Liver (tissue), 9 donors: ENCODE measurements around the gene PRR13. TPM values are rescaled to one million over a fixed set of nuclear protein-coding genes. Genes with fewer than 3 reads are reported as not detected.

ENCODE experiments used
- DNase-seq: peaks from one replicate; pipeline ENCODE4 v3.0.0-alpha.2; 2017; ENCODE audit warnings: low spot score
- H3K27ac ChIP-seq, 2 donors: one replicate each; pipeline ENCODE4 v1.7.0; 2013; ENCODE audit warnings: inconsistent platforms in 2 of 2, low read length in 2 of 2, control low read depth in 1 of 2, low read depth in 1 of 2, mild to moderate bottlenecking in 1 of 2
- H3K27me3 ChIP-seq, 4 donors: one replicate each; pipeline versions ENCODE4 v1.6.1 to v1.7.0; 2013; ENCODE audit warnings: low read length in 3 of 4, inconsistent platforms in 1 of 4, mild to moderate bottlenecking in 1 of 4, moderate library complexity in 1 of 4; ENCODE audit not compliant: control insufficient read depth in 4 of 4, insufficient read depth in 4 of 4
- H3K36me3 ChIP-seq, 4 donors: one replicate each; pipeline versions ENCODE4 v1.6.1 to v1.7.0; 2013; ENCODE audit warnings: low read length in 3 of 4, mild to moderate bottlenecking in 3 of 4, low read depth in 1 of 4, moderate library complexity in 1 of 4; ENCODE audit not compliant: control insufficient read depth in 4 of 4, insufficient read depth in 3 of 4
- H3K4me1 ChIP-seq, 4 donors: one replicate each; pipeline versions ENCODE4 v1.6.1 to v1.7.0; 2013; ENCODE audit warnings: low read length in 3 of 4, mild to moderate bottlenecking in 3 of 4, moderate library complexity in 1 of 4; ENCODE audit not compliant: control insufficient read depth in 4 of 4, insufficient read depth in 4 of 4
- H3K4me3 ChIP-seq, 3 donors: one replicate each; pipeline versions ENCODE4 v1.6.1 to v1.7.0; 2013; ENCODE audit warnings: low read length in 3 of 3, control low read depth in 1 of 3, low read depth in 1 of 3, mild to moderate bottlenecking in 1 of 3
- H3K9ac ChIP-seq, 2 donors: one replicate each; pipeline ENCODE4 v1.7.0; 2013; ENCODE audit warnings: low read length in 2 of 2, mild to moderate bottlenecking in 2 of 2, moderate library complexity in 2 of 2, control low read depth in 1 of 2, low read depth in 1 of 2
- H3K9me3 ChIP-seq, 4 donors: one replicate each; pipeline versions ENCODE4 v1.6.1 to v1.7.0; 2013; ENCODE audit warnings: low read length in 3 of 4; ENCODE audit not compliant: control insufficient read depth in 4 of 4
- EGR1 ChIP-seq, 2 donors: IDR thresholded peaks; 2 replicates each; pipeline ENCODE4 v1.6.1; 2016 to 2018; ENCODE audit warnings: antibody characterized with exemption in 2 of 2, low read depth in 2 of 2
- FOXA1 ChIP-seq: IDR thresholded peaks from 2 replicates; pipeline ENCODE4 v1.6.1; 2016; ENCODE audit warnings: antibody characterized with exemption
- FOXA2 ChIP-seq: IDR thresholded peaks from 2 replicates; pipeline ENCODE4 v1.6.1; 2016; ENCODE audit warnings: antibody characterized with exemption
- GABPA ChIP-seq, 2 donors: IDR thresholded peaks in 1 of 2; conservative IDR thresholded peaks in 1 of 2; 2 replicates each; pipeline ENCODE4 v1.6.1; 2016; ENCODE audit warnings: antibody characterized with exemption in 2 of 2, mild to moderate bottlenecking in 1 of 2, moderate library complexity in 1 of 2
- HNF4A ChIP-seq, 2 donors: conservative IDR thresholded peaks; 2 replicates each; pipeline ENCODE4 v1.6.1; 2016; ENCODE audit warnings: antibody characterized with exemption in 2 of 2, mild to moderate bottlenecking in 2 of 2
- JUND ChIP-seq, 2 donors: IDR thresholded peaks; 2 replicates each; pipeline ENCODE4 v1.6.1; 2016; ENCODE audit warnings: antibody characterized with exemption in 2 of 2
- NR2F2 ChIP-seq: IDR thresholded peaks from 2 replicates; pipeline ENCODE4 v1.6.1; 2016; ENCODE audit warnings: antibody characterized with exemption
- RXRA ChIP-seq, 2 donors: IDR thresholded peaks; 2 replicates each; pipeline ENCODE4 v1.6.1; 2017 to 2018; ENCODE audit warnings: antibody characterized with exemption in 2 of 2, mild to moderate bottlenecking in 1 of 2
- SP1 ChIP-seq: IDR thresholded peaks from 2 replicates; pipeline ENCODE4 v1.6.1; 2018; ENCODE audit warnings: antibody characterized with exemption, mild to moderate bottlenecking
- TAF1 ChIP-seq: conservative IDR thresholded peaks from 2 replicates; pipeline ENCODE4 v1.6.1; 2016; ENCODE audit warnings: antibody characterized with exemption, mild to moderate bottlenecking
- YY1 ChIP-seq: IDR thresholded peaks from 2 replicates; pipeline ENCODE4 v1.6.1; 2016; ENCODE audit warnings: antibody characterized with exemption, mild to moderate bottlenecking
- WGBS: extraction: QIAGEN DNeasy Blood & Tissue Kit; methylation state at CpG from one replicate; pipeline ENCODE4 v1.1.7; 2013; 5-methylcytosine and 5-hydroxymethylcytosine counted together
- polyA plus RNA-seq, 2 donors: library from polyadenylated mRNA; stranded (reverse) in 1 of 2; unstranded in 1 of 2; fragments of 200-250 nt in 1 of 2; fragments of >200 nt in 1 of 2; fragmentation: Nextera tagmentation in 1 of 2; extraction: Ambion mirVana in 1 of 2; gene quantifications; one replicate each; pipeline versions ENCODE4 v1.2.1 to v1.2.3, GENCODE V29; 2013 to 2015
- total RNA-seq, 2 donors: library from RNA; depleted of rRNA; stranded (reverse); fragments of >200 nt; gene quantifications; one replicate each; pipeline ENCODE4 v1.2.3, GENCODE V29; 2014
- TF ChIP-seq, protein P1 (sequence below): fragments of 150-350 bp; IDR thresholded peaks from 2 replicates; pipeline ENCODE4 v1.5.1; 2017; ENCODE audit warnings: improper control_type of control experiment, low read depth, low read length; ENCODE audit not compliant: missing input control
- TF ChIP-seq, protein P2 (sequence below): IDR thresholded peaks from 2 replicates; pipeline ENCODE4 v1.6.1; 2016; ENCODE audit warnings: antibody characterized with exemption
- TF ChIP-seq, protein P3 (sequence below): IDR thresholded peaks from 2 replicates; pipeline ENCODE4 v1.6.1; 2016; ENCODE audit warnings: antibody characterized with exemption
- donor health status: healthy.
- donor health status: healthy.
- donor health status: healthy.
- donor health status: healthy.
- donor health status: healthy.

PRR13 gene
- total and polyA plus RNA-seq, 4 donors: 18.2 to 107 (median 61.3) TPM

DNA sequence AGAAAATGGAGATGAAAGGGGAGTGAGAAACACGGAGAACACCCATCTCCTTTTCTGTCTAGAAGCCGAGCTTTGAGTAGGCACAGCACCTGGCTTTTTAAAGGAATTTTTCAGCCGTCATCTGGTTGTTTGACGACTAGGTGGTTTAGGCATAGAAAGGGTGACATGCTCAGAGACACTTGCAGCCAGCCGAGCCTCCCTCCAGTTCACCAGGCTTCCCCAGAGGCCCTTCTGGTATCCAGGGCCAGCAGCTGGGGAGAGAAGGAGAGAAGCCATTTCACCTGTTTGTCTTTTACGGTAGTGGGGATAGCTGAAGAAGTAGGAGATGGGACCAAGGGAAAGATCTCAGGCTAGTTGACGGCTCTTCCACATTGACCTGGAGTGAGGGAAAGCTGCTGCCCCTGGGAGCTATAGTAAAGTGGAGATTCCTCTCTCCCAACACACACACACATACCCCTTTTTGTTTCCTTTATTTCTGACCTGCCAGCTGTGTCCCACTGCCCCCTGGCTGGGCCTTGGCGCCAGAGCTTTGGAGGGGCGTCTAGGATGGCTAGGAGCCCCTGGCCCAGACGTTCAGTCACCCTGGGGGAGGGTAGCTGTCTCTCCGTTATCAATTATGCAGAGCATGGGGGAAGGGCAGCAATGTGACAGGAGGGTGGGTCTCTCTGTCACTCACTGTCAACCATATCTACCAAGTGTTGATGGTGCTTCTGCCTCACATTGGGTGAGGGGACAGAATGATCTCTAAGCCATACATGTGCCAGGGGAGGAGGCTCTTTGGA is 52.3 kb downstream of the PRR13 start:
- H3K9me3 ChIP-seq: no peaks in the 10 kb centered on the region
- peak overlapping the region in 1 of 2 donors; percentile 80 for H3K27ac ChIP-seq
- DNase-seq: no peak
- no peaks in the 10 kb centered on the region for H3K36me3 ChIP-seq
- TF ChIP-seq JUND (IDR thresholded peaks at IDR 0.05) (no peak), EGR1 (IDR thresholded peaks at IDR 0.05; ENCODE audit: low read depth in 2 of 2) (no peak), NR2F2 (no peak), FOXA1 (no peak), SP1 (no peak), FOXA2 (no peak), YY1 (no peak), TAF1 (no peak), GABPA (IDR thresholded peaks at IDR 0.05 in 1 of 2, conservative IDR thresholded peaks at IDR 0.05 in 1 of 2) (no peak), RXRA (IDR thresholded peaks at IDR 0.05) (no peak), HNF4A (conservative IDR thresholded peaks at IDR 0.05) (no peak)
- TF ChIP-seq, protein P1, sequence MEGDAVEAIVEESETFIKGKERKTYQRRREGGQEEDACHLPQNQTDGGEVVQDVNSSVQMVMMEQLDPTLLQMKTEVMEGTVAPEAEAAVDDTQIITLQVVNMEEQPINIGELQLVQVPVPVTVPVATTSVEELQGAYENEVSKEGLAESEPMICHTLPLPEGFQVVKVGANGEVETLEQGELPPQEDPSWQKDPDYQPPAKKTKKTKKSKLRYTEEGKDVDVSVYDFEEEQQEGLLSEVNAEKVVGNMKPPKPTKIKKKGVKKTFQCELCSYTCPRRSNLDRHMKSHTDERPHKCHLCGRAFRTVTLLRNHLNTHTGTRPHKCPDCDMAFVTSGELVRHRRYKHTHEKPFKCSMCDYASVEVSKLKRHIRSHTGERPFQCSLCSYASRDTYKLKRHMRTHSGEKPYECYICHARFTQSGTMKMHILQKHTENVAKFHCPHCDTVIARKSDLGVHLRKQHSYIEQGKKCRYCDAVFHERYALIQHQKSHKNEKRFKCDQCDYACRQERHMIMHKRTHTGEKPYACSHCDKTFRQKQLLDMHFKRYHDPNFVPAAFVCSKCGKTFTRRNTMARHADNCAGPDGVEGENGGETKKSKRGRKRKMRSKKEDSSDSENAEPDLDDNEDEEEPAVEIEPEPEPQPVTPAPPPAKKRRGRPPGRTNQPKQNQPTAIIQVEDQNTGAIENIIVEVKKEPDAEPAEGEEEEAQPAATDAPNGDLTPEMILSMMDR: no peak
- TF ChIP-seq, protein P2, sequence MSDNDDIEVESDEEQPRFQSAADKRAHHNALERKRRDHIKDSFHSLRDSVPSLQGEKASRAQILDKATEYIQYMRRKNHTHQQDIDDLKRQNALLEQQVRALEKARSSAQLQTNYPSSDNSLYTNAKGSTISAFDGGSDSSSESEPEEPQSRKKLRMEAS: no peak
- TF ChIP-seq, protein P3, sequence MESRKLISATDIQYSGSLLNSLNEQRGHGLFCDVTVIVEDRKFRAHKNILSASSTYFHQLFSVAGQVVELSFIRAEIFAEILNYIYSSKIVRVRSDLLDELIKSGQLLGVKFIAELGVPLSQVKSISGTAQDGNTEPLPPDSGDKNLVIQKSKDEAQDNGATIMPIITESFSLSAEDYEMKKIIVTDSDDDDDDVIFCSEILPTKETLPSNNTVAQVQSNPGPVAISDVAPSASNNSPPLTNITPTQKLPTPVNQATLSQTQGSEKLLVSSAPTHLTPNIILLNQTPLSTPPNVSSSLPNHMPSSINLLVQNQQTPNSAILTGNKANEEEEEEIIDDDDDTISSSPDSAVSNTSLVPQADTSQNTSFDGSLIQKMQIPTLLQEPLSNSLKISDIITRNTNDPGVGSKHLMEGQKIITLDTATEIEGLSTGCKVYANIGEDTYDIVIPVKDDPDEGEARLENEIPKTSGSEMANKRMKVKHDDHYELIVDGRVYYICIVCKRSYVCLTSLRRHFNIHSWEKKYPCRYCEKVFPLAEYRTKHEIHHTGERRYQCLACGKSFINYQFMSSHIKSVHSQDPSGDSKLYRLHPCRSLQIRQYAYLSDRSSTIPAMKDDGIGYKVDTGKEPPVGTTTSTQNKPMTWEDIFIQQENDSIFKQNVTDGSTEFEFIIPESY: no peak
- no peaks in the 10 kb centered on the region for H3K27me3 ChIP-seq
- 45% methylated on average over 11 of the region's 11 CpGs for WGBS
- peak overlapping the region in 2 of 3 donors; percentile 36 to 68 for H3K4me3 ChIP-seq
- H3K4me1 ChIP-seq: peaks cover 2 to 14% (median 8%) of the 10 kb centered on the region in 4 donors
- peak overlapping the region; percentile 4 to 26 for H3K9ac ChIP-seq

Other genes starting within 250 kb of the PRR13 start
- gene ITGB7, start 234.5 kb upstream of the PRR13 start, total RNA-seq: 1 to 10 TPM; 1.7 to 1.8 TPM
- gene ITGB7, start 234.5 kb upstream of the PRR13 start, polyA plus RNA-seq: 1 to 10 TPM; 2.4 TPM
- 1 to 10 TPM; 2.7 to 3.1 TPM for gene RARG, start 209.5 kb upstream of the PRR13 start, total RNA-seq
- gene RARG, start 209.5 kb upstream of the PRR13 start, polyA plus RNA-seq: 1 to 10 TPM; 1.7 to 2.7 TPM
- 10 to 100 TPM in 1 of 2 donors, 1 to 10 TPM in 1; 3.4 to 19.3 TPM for gene ESPL1, start 173.4 kb upstream of the PRR13 start, total RNA-seq
- 1 to 10 TPM; 2.8 to 3.9 TPM for gene ESPL1, start 173.4 kb upstream of the PRR13 start, polyA plus RNA-seq
- 100 to 1,000 TPM; 118 to 176 TPM for gene PFDN5, start 146.2 kb upstream of the PRR13 start, total RNA-seq
- 100 to 1,000 TPM; 237 to 245 TPM for gene PFDN5, start 146.2 kb upstream of the PRR13 start, polyA plus RNA-seq
- 10 to 100 TPM; 15.0 to 18.8 TPM for gene MYG1, start 142.0 kb upstream of the PRR13 start, total RNA-seq
- 10 to 100 TPM; 19.8 to 28.0 TPM for gene MYG1, start 142.0 kb upstream of the PRR13 start, polyA plus RNA-seq
- gene AAAS, start 120.1 kb upstream of the PRR13 start, total RNA-seq: 10 to 100 TPM; 25.4 to 37.0 TPM
- 10 to 100 TPM; 17.3 to 18.8 TPM for gene AAAS, start 120.1 kb upstream of the PRR13 start, polyA plus RNA-seq
- not detected for gene SP7, start 105.4 kb upstream of the PRR13 start, total RNA-seq
- not detected for gene SP7, start 105.4 kb upstream of the PRR13 start, polyA plus RNA-seq
- gene SP1, start 61.6 kb upstream of the PRR13 start, total RNA-seq: 10 to 100 TPM; 28.4 to 36.5 TPM
- 1 to 10 TPM; 3.8 to 7.9 TPM for gene SP1, start 61.6 kb upstream of the PRR13 start, polyA plus RNA-seq
- gene AMHR2, start 17.9 kb upstream of the PRR13 start, total RNA-seq: under 1 TPM; 0.67 to 0.89 TPM
- 1 to 10 TPM in 1 of 2 donors, under 1 TPM in 1; 0.96 to 1.3 TPM for gene AMHR2, start 17.9 kb upstream of the PRR13 start, polyA plus RNA-seq
- 100 to 1,000 TPM; 224 to 377 TPM for gene PCBP2, start 10.4 kb downstream of the PRR13 start, total RNA-seq
- 100 to 1,000 TPM; 130 to 222 TPM for gene PCBP2, start 10.4 kb downstream of the PRR13 start, polyA plus RNA-seq
- 1 to 10 TPM; 1.5 to 2.4 TPM for gene MAP3K12, start 57.7 kb downstream of the PRR13 start, total RNA-seq
- gene MAP3K12, start 57.7 kb downstream of the PRR13 start, polyA plus RNA-seq: 1 to 10 TPM in 1 of 2 donors, under 1 TPM in 1; 0.53 to 1.4 TPM
- gene TARBP2, start 59.5 kb downstream of the PRR13 start, total RNA-seq: 10 to 100 TPM; 18.7 to 22.0 TPM
- 10 to 100 TPM; 15.7 to 18.1 TPM for gene TARBP2, start 59.5 kb downstream of the PRR13 start, polyA plus RNA-seq
- gene NPFF, start 65.8 kb downstream of the PRR13 start, total RNA-seq: not detected
- gene NPFF, start 65.8 kb downstream of the PRR13 start, polyA plus RNA-seq: not detected
- gene ATF7, start 184.6 kb downstream of the PRR13 start, total RNA-seq: 10 to 100 TPM in 1 of 2 donors, 1 to 10 TPM in 1; 5.3 to 14.5 TPM
- gene ATF7, start 184.6 kb downstream of the PRR13 start, polyA plus RNA-seq: 10 to 100 TPM in 1 of 2 donors, 1 to 10 TPM in 1; 5.6 to 14.1 TPM
- 100 to 1,000 TPM in 1 of 2 donors, 10 to 100 TPM in 1; 57.0 to 110 TPM for gene ATP5MC2, start 234.3 kb downstream of the PRR13 start, total RNA-seq
- 100 to 1,000 TPM; 231 to 294 TPM for gene ATP5MC2, start 234.3 kb downstream of the PRR13 start, polyA plus RNA-seq